Measurements from ENCODE around the gene ABCA9.

GRCh38 chr17:68963958-68964357 is 96.8 kb downstream of the ABCA9 start:
- TF ChIP-seq, protein P1, sequence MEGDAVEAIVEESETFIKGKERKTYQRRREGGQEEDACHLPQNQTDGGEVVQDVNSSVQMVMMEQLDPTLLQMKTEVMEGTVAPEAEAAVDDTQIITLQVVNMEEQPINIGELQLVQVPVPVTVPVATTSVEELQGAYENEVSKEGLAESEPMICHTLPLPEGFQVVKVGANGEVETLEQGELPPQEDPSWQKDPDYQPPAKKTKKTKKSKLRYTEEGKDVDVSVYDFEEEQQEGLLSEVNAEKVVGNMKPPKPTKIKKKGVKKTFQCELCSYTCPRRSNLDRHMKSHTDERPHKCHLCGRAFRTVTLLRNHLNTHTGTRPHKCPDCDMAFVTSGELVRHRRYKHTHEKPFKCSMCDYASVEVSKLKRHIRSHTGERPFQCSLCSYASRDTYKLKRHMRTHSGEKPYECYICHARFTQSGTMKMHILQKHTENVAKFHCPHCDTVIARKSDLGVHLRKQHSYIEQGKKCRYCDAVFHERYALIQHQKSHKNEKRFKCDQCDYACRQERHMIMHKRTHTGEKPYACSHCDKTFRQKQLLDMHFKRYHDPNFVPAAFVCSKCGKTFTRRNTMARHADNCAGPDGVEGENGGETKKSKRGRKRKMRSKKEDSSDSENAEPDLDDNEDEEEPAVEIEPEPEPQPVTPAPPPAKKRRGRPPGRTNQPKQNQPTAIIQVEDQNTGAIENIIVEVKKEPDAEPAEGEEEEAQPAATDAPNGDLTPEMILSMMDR (IDR thresholded peaks at IDR 0.05; ENCODE audit: borderline replicate concordance, extremely low read depth, low read length, poor library complexity, severe bottlenecking): no peak
- TF ChIP-seq EZH2 (IDR thresholded peaks at IDR 0.05; ENCODE audit: borderline replicate concordance, low read depth, low read length, severe bottlenecking): no peak

All from DND-41 (cell line).